ENCODE data around the gene PTGDR. TPM values are rescaled to one million over a fixed set of nuclear protein-coding genes. Genes with fewer than 3 reads are reported as not detected.
A peak's percentile ranks its signal among the peaks of the same experiment; 100 is the strongest.

PTGDR gene
- not detected in 2 replicates for total RNA-seq (2014; rRNA removed; shearing (Covaris generic))

- DNase-seq (ENCODE audit: low spot score) = no peak
These were observed at the start of gene PTGDR for GRCh38 chr14:52267501-52268278. Gene PTGDR (plus strand): TSS chr14:52267698. CDS start chr14:52267815, 117 bp downstream.

DNA sequence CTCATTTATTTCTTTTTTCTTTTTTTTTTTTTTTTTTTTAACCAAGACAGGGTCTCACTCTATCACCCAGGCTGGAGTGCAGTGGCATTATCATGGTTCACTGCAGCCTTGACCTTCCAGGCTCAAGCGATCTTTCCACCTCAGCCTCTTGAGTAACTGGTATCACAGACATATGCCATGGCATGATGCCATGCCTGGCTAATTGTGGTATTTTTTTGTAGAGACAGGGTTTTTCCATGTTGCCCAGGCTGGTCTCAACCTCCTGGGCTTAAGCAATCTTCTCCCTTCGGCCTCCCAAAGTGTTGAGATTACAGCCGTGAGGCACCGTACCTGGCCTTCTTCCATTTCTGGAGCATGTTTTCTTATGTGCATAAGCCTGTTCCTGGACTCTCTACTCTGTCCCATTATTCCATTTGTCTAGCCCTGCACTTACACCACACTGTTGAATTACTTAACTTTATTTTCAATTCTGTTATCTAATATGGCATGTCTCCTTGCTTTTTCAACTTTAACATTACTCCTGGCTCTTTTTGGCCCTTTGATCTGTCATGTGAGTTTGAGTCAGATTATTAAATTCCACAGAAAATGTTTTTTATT, 47.9 kb upstream of the PTGDR start:
- DNase-seq (ENCODE audit: low spot score) = peak; percentile 14

DNA sequence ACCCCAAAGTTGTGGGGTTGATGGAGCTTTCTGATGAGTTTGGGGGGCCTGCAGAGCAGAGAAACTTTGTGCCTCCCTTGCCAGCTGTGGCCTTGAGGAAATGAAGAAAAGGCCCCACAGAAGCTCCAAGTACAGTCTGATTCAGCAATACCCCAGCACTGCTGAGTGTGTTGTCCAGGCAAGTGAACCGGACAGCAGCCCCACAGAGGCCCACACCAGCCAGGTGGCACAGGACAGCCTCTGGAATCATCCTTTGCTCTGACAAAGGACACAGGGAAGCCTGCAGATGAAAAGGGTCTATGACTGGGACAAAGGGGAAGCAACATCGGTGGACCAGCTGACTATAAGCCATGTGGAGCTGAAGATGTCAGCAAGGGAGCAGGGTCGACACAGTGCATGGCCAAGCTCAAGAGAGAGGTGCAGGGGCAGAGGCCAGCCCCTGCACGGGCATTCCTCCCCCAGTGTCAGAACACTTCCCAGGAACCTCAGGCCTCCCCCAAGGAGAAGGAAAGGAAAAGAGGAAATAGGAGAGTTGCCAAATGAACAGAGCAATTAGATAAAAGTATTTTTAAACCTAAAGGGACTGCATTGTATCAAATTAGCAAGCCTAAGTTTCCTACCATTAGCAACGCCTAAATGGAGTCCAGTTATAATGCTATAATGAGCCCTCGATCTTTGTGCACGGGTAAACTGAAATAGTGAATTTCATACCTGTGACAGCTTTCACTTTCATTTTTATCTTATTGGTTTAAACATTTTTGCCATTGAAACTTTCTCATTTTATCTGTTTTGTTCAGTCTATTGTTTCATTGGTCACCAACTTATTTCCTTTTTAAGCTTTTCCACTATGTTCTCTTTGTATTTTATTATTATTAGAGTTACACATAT, 46.3 kb upstream of the PTGDR start:
- no peak for DNase-seq (ENCODE audit: low spot score)

- DNase-seq (ENCODE audit: low spot score) = no peak
These were observed 44.6 kb upstream of the PTGDR start for GRCh38 chr14:52222901-52223300.

DNA sequence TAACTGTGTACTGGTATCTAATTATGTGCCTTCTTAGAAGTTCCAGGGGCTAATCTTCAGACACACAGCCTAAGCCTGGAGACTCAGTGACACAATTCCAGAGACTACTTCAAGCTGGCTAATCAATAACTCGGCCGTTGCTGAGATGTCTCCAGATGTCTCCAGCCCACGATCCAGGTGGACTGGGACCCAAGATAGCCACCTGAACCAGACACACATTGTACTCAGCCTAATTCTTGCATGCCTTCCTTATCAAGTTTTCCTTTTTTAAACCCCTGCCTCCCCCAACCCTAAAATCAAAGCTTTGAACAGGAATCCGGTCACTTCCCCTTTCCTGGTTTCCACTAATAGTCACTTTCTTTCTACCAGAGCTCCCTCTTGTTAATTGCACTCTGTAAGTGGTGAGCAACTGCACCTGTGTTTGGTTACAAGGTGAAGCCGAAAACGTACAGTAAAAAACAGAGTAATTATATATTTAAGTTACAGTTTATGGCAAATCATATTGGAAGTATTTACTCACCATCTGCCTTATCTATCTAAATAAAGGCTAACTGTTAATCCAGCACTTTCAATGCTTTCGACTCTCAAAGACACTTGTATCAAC, 39.8 kb upstream of the PTGDR start:
- no peak for DNase-seq (ENCODE audit: low spot score)

DNA sequence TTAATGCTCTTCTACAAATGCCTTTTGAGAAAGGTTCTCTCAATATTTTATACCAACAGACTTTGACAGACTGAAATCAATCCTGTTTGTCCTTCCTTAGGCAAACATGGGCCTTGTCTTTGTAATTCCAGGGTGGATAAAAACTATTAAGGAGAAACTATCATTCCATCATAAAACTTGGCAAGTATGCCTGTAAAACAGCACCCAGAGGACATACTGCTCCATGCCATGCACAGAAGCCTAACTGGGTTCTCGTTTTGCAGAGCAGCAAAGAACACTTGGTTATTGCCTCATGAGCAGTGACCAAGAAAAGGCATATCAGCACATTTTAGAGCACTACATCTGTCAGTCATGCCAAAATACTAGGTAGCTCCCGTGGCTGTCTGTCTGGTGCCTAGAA, 33.8 kb upstream of the PTGDR start:
- DNase-seq (ENCODE audit: low spot score) = no peak

DNA sequence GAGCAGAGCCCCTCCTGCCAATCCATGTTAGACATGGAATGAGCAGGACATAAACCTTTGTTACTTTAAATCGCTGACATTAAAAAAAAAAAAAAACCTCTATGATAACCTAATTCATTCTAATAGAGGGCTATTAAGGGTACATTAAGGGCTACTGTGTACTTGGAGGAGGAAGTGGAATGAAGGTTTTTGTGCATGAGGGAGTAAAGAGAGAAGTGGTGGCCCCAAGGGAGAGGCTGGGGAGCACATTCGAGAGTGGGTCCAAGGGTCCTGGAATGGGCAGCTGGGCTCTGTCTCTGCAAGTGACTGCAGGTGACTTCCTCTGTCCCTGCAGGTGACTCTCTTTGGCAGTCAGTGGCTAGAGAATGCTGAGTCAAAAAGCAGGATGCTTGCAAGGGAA, 32.1 kb upstream of the PTGDR start:
- DNase-seq (ENCODE audit: low spot score) = no peak

GRCh38 chr14:52235866-52236510, 31.5 kb upstream of the PTGDR start:
- no peak for DNase-seq (ENCODE audit: low spot score)

GRCh38 chr14:52238682-52239081, 28.8 kb upstream of the PTGDR start:
- no peak for DNase-seq (ENCODE audit: low spot score)

DNA sequence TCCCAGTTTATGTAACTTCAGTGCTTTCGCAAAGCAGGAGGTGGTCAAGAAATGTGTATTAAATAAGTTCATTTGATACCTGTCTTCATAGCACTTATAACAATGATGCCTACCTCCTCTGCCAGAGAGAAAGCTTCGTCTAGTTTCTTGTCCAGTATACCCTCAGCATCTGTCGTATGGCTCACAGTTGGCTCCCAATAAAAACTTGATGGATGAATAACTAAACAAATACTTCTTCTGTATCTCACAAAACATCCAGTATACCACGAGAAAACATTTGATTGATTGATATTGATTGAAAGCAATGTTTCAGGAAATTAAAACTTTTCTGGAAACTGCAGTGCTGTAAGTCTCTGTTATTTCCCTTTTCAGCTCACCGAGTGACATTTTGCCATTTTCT, 26.9 kb upstream of the PTGDR start:
- no peak for DNase-seq (ENCODE audit: low spot score)

DNA sequence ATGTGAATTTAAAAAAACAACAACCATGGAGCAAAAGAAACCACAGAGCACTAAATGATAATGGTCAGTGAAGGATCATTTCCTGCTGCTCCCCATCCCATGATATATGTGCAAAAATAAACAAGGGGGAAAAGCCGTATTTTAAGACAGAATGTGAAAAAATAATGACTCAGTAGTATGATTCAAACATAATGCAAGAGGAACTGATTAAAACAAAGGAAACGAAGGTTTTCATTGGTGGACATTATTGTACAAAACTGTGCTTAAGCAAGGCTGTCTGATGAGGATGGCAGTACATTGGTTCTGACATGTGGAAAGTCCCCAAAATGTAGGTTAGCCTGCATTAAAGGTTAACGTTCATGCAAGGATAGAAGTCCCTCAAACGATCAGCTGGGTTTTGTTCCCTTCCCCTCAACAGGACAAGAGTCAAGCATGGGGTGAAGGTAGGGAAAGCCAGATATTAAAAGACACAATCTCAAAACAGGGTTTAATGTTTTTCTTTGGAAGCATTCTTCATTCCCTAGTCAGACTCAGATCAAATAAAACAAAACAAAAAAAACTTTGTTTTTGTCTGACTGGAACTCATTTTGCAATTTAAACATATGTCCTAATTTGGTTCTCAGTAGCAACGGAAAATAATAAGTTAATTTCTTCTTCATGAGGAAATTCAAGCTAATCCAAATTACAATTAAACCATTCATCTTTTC, 26.3 kb upstream of the PTGDR start:
- DNase-seq (ENCODE audit: low spot score) = no peak

DNA sequence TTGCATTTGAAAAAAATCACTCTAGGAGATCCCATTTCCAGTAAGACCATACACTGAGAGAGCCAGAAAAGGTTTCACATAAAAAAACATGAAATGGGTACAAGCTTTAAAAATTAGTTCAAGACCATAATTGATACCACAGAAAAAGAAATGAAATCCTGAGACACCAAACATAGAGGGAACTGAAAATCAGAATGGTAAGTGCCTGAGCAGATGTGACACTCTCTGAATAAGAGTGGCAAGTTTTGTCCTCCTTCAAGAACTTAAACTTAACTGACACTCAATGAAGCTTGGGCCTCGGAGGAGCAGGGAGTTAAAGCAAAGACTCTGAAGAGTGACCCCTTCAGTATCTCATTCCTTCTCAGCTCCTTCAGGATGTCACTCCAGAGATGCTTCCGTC, 23.2 kb upstream of the PTGDR start:
- DNase-seq (ENCODE audit: low spot score) = no peak

DNA sequence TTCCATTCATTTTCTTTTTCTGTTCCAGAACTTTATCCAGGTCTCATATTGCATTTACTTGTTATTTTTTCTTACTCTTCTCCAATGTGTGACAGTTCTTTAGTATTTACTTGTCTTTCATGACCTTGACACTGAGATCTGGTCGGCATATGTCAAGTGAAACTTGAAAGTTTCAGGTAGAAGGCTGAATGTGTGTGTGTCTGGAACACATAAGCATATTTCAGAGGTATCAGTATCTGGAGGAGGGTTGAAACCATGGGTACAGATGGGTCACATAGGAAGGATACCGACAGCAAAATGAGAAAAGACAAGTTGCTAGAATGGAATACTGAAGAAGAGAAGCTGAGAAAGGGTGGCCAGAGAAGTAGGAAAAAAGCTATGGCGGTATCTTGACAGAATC, 22.5 kb upstream of the PTGDR start:
- no peak for DNase-seq (ENCODE audit: low spot score)

- no peak for DNase-seq (ENCODE audit: low spot score)
These were observed 19.4 kb upstream of the PTGDR start for GRCh38 chr14:52248057-52248456.

DNA sequence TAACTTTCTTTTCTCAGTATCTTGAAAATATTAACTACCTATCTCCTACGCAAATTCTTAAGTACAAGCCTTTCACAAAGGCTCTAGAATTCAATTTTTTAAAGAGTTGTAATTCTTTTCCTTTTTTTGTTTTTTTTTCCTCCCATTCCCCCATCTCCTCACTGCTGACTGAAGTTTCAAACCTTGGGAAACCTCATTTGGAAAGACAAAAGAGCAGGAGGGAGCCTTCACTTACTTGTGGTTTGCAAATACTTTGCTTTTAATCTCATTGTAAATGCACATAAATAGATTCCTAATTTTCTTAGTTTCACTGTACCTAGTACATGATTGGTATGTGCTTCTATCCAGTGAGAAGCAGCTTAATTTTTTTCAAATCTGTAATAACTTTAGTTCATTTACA, 15.8 kb upstream of the PTGDR start:
- DNase-seq (ENCODE audit: low spot score) = no peak

DNA sequence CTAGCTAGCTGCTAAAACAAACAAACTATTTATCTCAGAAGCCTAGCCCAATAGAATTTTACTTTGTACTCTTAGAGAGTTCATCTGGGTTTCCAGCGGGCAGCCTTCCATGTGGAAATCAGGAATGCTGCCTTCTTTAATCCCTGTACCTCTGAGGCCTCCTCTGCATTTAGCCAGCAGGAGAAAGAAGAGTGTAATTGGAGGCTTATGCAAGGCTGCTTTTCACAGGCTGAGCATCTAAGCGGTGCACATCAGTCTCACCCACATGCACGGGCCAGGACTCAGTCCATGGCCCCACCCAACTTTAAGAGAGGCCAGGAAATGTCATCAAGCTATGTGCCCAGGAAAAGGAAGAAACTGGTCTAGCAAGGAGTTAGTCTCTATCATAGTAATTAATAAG, 14.0 kb upstream of the PTGDR start:
- peak; percentile 11 for DNase-seq (ENCODE audit: low spot score)

DNA sequence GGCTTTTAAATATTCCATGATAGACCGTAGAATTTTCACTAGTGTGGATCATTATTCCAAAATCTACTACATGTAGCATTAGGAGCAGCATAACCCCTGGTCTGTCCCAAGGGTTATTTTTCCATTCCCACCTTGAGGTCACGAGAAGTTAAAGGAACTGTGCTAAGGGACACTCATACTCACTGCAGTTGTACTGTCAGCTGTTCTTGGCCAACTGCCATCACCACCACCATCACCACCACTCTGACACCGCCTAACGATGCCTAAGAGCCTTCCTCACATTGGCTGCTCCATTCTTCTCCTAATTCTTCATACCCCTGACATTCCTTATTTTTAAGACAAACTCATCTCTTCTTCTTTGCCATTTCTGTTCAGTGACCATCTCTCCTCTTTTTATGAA, 13.4 kb upstream of the PTGDR start:
- peak; percentile 8 for DNase-seq (ENCODE audit: low spot score)

- DNase-seq (ENCODE audit: low spot score) = no peak
These were observed 8.7 kb upstream of the PTGDR start for GRCh38 chr14:52258783-52259182.

DNA sequence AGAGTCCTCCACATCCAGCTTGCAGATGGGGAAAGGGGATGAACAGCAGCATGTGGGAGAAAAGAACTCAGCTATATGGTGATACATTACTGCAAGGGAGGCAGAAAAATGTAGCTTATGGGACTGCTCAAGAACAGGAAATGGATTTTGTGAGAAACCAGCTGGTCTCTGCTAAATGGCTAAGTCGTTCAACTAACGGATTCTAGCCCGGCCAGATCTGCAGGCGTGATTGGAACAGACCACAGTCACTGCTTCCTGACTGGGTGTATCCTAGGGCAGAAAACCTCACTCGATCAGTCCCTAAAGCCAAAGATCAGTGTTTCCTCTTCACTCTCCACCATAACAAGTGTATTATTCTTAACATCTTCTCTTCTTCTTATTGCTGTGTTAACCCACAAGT, 8.1 kb upstream of the PTGDR start:
- DNase-seq (ENCODE audit: low spot score) = no peak

DNA sequence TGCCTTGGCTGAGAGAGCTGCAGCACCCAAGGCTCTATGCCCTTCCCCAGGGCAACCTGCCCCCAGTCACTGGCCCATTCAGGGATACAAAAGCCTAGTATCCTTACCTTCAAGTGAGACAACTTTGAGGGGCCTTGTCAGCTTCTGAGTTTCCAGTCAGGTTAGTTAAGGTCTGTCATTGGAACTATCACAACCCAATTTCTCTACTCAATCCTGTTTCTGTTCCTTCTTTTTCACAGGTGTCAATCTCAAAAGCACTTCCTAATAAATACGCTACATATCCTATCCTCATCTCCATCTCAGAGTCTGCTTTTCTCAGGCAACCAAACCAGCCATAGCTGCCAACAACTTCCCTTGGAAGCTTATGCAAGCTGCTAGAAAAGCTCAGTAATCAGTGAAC, 4.9 kb upstream of the PTGDR start:
- DNase-seq (ENCODE audit: low spot score) = no peak

GRCh38 chr14:52263190-52263589, 4.3 kb upstream of the PTGDR start:
- DNase-seq (ENCODE audit: low spot score) = no peak

All from H4 (cell line).